PFSK-1 (cell line): ENCODE measurements around the gene TAF1C.

Experiments used
- FOXP2 ChIP-seq: optimal IDR thresholded peaks from 2 replicates; pipeline ENCODE3; 2011; ENCODE audit warnings: borderline replicate concordance, control low read depth, inconsistent platforms; ENCODE audit not compliant: insufficient read depth; ENCODE audit errors: extremely low read length, extremely low read depth
- POLR2AphosphoS5 ChIP-seq: IDR thresholded peaks from 2 replicates; pipeline ENCODE4 v1.6.1; 2012; ENCODE audit warnings: low read depth, mild to moderate bottlenecking, control low read depth, low read length, moderate library complexity
- REST ChIP-seq, 2 experiments: IDR thresholded peaks; 2 replicates each; pipeline versions ENCODE4 v1.6.1 to v1.8.0; 2011 to 2012; ENCODE audit warnings: low read depth in 2 of 2, low read length in 2 of 2, control low read depth in 1 of 2, inconsistent platforms in 1 of 2, mild to moderate bottlenecking in 1 of 2, moderate library complexity in 1 of 2; ENCODE audit not compliant: insufficient read depth in 1 of 2
- SIN3A ChIP-seq: IDR thresholded peaks from 2 replicates; pipeline ENCODE4 v1.6.1; 2012; ENCODE audit warnings: mild to moderate bottlenecking, low read length, moderate library complexity, borderline replicate concordance; ENCODE audit not compliant: insufficient read depth
- TAF1 ChIP-seq: IDR thresholded peaks from 2 replicates; pipeline ENCODE4 v1.6.1; 2012; ENCODE audit warnings: low read length, control low read depth, borderline replicate concordance; ENCODE audit not compliant: insufficient read depth

Gene TAF1C

GRCh38 chr16:84156342-84156784 lies 30.5 kb downstream of the TAF1C start:
- TF ChIP-seq POLR2AphosphoS5 = no peak
- TF ChIP-seq TAF1 = no peak
- TF ChIP-seq SIN3A = no peak
- no peak for TF ChIP-seq REST (IDR thresholded peaks at IDR 0.05; ENCODE audit: insufficient read depth in 1 of 2, low read depth in 2 of 2, low read length in 2 of 2)
- no peak for TF ChIP-seq FOXP2

- TF ChIP-seq REST (IDR thresholded peaks at IDR 0.05; ENCODE audit: insufficient read depth in 1 of 2, low read depth in 2 of 2, low read length in 2 of 2) (no peak), TAF1 (no peak), POLR2AphosphoS5 (no peak), SIN3A (no peak), FOXP2 (no peak)
These were observed 31.1 kb downstream of the TAF1C start for GRCh38 chr16:84155771-84156170.

GRCh38 chr16:84155226-84155625 lies 31.6 kb downstream of the TAF1C start:
- no peak for TF ChIP-seq REST (IDR thresholded peaks at IDR 0.05; ENCODE audit: insufficient read depth in 1 of 2, low read depth in 2 of 2, low read length in 2 of 2)
- no peak for TF ChIP-seq TAF1
- TF ChIP-seq POLR2AphosphoS5 = no peak
- TF ChIP-seq SIN3A = no peak
- TF ChIP-seq FOXP2 = no peak

- TF ChIP-seq TAF1 (no peak), POLR2AphosphoS5 (no peak), FOXP2 (no peak), SIN3A (no peak), REST (IDR thresholded peaks at IDR 0.05; ENCODE audit: insufficient read depth in 1 of 2, low read depth in 2 of 2, low read length in 2 of 2) (no peak)
These were observed 33.1 kb downstream of the TAF1C start for GRCh38 chr16:84153660-84154214.
